Fibroblast of lung (primary cell): ENCODE measurements around the gene RAPGEF2.

Experiments used
- EZH2 ChIP-seq: IDR thresholded peaks from 2 replicates; pipeline ENCODE4 v1.5.1; 2012; ENCODE audit warnings: low read length, control low read depth, mild to moderate bottlenecking; ENCODE audit errors: missing control alignments
- TF ChIP-seq, protein P1 (sequence below), 2 donors: IDR thresholded peaks in 1 of 2; conservative IDR thresholded peaks in 1 of 2; 1 replicate in 1 of 2; 2 replicates in 1 of 2; pipeline ENCODE4 v1.5.1; 2011 to 2012; ENCODE audit warnings: low read length in 2 of 2, control low read depth in 1 of 2, inconsistent platforms in 1 of 2, low read depth in 1 of 2, mild to moderate bottlenecking in 1 of 2

DNA sequence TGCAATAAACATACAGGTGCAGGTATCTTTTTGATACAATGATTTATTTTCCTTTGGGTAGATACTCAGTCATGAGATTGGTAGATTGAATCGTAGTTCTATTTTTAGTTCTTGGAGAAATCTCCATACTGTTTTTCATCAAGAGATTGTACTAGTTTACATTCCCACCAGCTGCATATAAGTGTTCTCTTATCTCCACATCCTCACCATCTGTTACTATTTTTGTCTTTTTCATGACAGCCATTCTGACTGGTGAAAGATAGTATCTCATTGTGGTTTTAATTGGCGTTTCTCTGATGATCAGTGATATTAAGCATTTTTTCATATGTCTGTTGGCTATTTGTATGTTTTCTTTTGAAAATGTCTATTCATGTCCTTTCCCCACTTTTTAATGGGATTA, 202.2 kb downstream of the RAPGEF2 start:
- TF ChIP-seq, protein P1, sequence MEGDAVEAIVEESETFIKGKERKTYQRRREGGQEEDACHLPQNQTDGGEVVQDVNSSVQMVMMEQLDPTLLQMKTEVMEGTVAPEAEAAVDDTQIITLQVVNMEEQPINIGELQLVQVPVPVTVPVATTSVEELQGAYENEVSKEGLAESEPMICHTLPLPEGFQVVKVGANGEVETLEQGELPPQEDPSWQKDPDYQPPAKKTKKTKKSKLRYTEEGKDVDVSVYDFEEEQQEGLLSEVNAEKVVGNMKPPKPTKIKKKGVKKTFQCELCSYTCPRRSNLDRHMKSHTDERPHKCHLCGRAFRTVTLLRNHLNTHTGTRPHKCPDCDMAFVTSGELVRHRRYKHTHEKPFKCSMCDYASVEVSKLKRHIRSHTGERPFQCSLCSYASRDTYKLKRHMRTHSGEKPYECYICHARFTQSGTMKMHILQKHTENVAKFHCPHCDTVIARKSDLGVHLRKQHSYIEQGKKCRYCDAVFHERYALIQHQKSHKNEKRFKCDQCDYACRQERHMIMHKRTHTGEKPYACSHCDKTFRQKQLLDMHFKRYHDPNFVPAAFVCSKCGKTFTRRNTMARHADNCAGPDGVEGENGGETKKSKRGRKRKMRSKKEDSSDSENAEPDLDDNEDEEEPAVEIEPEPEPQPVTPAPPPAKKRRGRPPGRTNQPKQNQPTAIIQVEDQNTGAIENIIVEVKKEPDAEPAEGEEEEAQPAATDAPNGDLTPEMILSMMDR (conservative IDR thresholded peaks at IDR 0.05 in 1 of 2, IDR thresholded peaks at IDR 0.05 in 1 of 2; ENCODE audit: low read depth in 1 of 2, low read length in 2 of 2): no peak
- no peak for TF ChIP-seq EZH2
